IMR-90 (cell line): Measurements from ENCODE around the gene CAMTA1. TPM values are rescaled to one million over a fixed set of nuclear protein-coding genes. Genes with fewer than 3 reads are reported as not detected.

ENCODE experiments used
- ATAC-seq: fragments of 200-7000 bp; cut with Tn5 transposase; 2 replicates; pipeline ENCODE4 v1.9.1; 2020; ENCODE audit warnings: low read depth, mild to moderate bottlenecking, moderate library complexity
- BruUV-seq: library from RNA; stranded (reverse); fragments of 400-500 nt; replicated peaks from 2 replicates; lab custom pipeline; 2021; lab: Mats Ljungman, UMichigan
- CTCF ChIA-PET: fragments of 300-600 bp; formaldehyde crosslinking; extraction: SDS; loops from one replicate; lab custom pipeline; 2021; ENCODE audit warnings: antibody characterized with exemption; lab: Yijun Ruan, JAX
- POLR2A ChIA-PET: fragments of 300-600 bp; sonication (Branson Sonifier 250); formaldehyde crosslinking; loops from one replicate; lab custom pipeline; 2022; ENCODE audit warnings: antibody characterized with exemption; ENCODE audit not compliant: unreplicated experiment; lab: Charles Lee
- DNase-seq: peaks from one replicate; pipeline ENCODE4 v3.0.0; 2013
- H2AFZ ChIP-seq: replicated peaks from 2 replicates; pipeline ENCODE3; 2013; ENCODE audit warnings: low read length, mild to moderate bottlenecking; ENCODE audit not compliant: poor library complexity
- H2AK5ac ChIP-seq: 2 replicates; pipeline ENCODE4 v1.6.1; 2013; ENCODE audit warnings: low read depth, low read length, inconsistent platforms
- H2AK9ac ChIP-seq: replicated peaks from 2 replicates; pipeline ENCODE3; 2013; ENCODE audit warnings: mild to moderate bottlenecking, low read depth, low read length, moderate library complexity; ENCODE audit not compliant: poor library complexity
- H2BK120ac ChIP-seq: 2 replicates; pipeline ENCODE4 v1.6.1; 2013; ENCODE audit warnings: low read depth, low read length, inconsistent platforms
- H2BK15ac ChIP-seq: 3 replicates; pipeline ENCODE4 v1.6.1; 2013; ENCODE audit warnings: low read depth, low read length, inconsistent platforms
- H2BK20ac ChIP-seq: 2 replicates; pipeline ENCODE4 v1.6.1; 2013; ENCODE audit warnings: low read depth, mild to moderate bottlenecking, inconsistent platforms, low read length, moderate library complexity
- H2BK5ac ChIP-seq: 2 replicates; pipeline ENCODE4 v1.6.1; 2013; ENCODE audit warnings: mild to moderate bottlenecking, low read depth, low read length, inconsistent platforms; ENCODE audit not compliant: poor library complexity, severe bottlenecking
- H3K14ac ChIP-seq: replicated peaks from 2 replicates; pipeline ENCODE4 v1.6.1; 2013; ENCODE audit warnings: low read depth, low read length, inconsistent platforms
- H3K18ac ChIP-seq: 2 replicates; pipeline ENCODE4 v1.6.1; 2013; ENCODE audit warnings: low read depth, low read length, control low read depth
- H3K23ac ChIP-seq: 2 replicates; pipeline ENCODE4 v1.6.1; 2013; ENCODE audit warnings: low read depth, low read length, inconsistent platforms
- H3K27ac ChIP-seq: 2 replicates; pipeline ENCODE4 v1.5.1; 2013; ENCODE audit warnings: mild to moderate bottlenecking, control low read depth, low read length; ENCODE audit not compliant: insufficient read depth
- H3K27me3 ChIP-seq: 2 replicates; pipeline ENCODE4 v1.6.1; 2013; ENCODE audit warnings: low read length; ENCODE audit not compliant: control insufficient read depth, insufficient read depth
- H3K36me3 ChIP-seq: 2 replicates; pipeline ENCODE4 v1.6.1; 2013; ENCODE audit warnings: low read length, mixed read lengths; ENCODE audit not compliant: control insufficient read depth, insufficient read depth
- H3K4ac ChIP-seq: 2 replicates; pipeline ENCODE4 v1.6.1; 2013; ENCODE audit warnings: low read depth, low read length, inconsistent platforms
- H3K4me1 ChIP-seq: 2 replicates; pipeline ENCODE4 v1.6.1; 2013; ENCODE audit warnings: low read length, mixed read lengths; ENCODE audit not compliant: control insufficient read depth, insufficient read depth
- H3K4me2 ChIP-seq: 2 replicates; pipeline ENCODE4 v1.6.1; 2013; ENCODE audit warnings: low read depth, mild to moderate bottlenecking, control low read depth, low read length, moderate library complexity
- H3K4me3 ChIP-seq: 2 replicates; pipeline ENCODE4 v1.5.1; 2013; ENCODE audit warnings: low read depth, mild to moderate bottlenecking, control low read depth, low read length, moderate library complexity; ENCODE audit not compliant: insufficient read depth
- H3K56ac ChIP-seq: 2 replicates; pipeline ENCODE4 v1.6.1; 2013; ENCODE audit warnings: low read length, inconsistent platforms; ENCODE audit not compliant: insufficient read depth; ENCODE audit errors: extremely low read depth
- H3K79me1 ChIP-seq, 2 experiments: 2 replicates each; pipeline ENCODE4 v1.6.1; 2013; ENCODE audit warnings: low read length in 2 of 2, inconsistent platforms in 1 of 2, low read depth in 1 of 2
- H3K9ac ChIP-seq: 2 replicates; pipeline ENCODE4 v1.6.1; 2013; ENCODE audit warnings: low read depth, low read length, control low read depth
- H3K9me1 ChIP-seq: 2 replicates; pipeline ENCODE4 v1.6.1; 2013; ENCODE audit warnings: low read length, inconsistent platforms; ENCODE audit not compliant: insufficient read depth
- H3K9me3 ChIP-seq: 2 replicates; pipeline ENCODE4 v1.6.1; 2013; ENCODE audit warnings: low read length; ENCODE audit not compliant: control insufficient read depth, insufficient read depth
- H4K20me1 ChIP-seq: 2 replicates; pipeline ENCODE4 v1.6.1; 2013; ENCODE audit warnings: low read length, inconsistent platforms; ENCODE audit not compliant: insufficient read depth
- H4K5ac ChIP-seq: 2 replicates; pipeline ENCODE4 v1.6.1; 2013; ENCODE audit warnings: mild to moderate bottlenecking, low read depth, low read length, control low read depth
- H4K8ac ChIP-seq, 2 experiments: 2 replicates each; pipeline ENCODE4 v1.6.1; 2013; ENCODE audit warnings: low read depth in 2 of 2, low read length in 2 of 2, control low read depth in 1 of 2, inconsistent platforms in 1 of 2
- H4K91ac ChIP-seq: 2 replicates; pipeline ENCODE4 v1.6.1; 2013; ENCODE audit warnings: low read depth, low read length, inconsistent platforms; ENCODE audit not compliant: insufficient read depth
- BHLHE40 ChIP-seq: fragments of 150-350 bp; IDR thresholded peaks from 2 replicates; pipeline ENCODE4 v1.6.1; 2016; ENCODE audit warnings: mild to moderate bottlenecking, low read depth, low read length
- CEBPB ChIP-seq: IDR thresholded peaks from 2 replicates; pipeline ENCODE4 v1.6.1; 2012; ENCODE audit warnings: low read depth, low read length, improper control_type of control experiment
- CHD1 ChIP-seq: IDR thresholded peaks from 2 replicates; pipeline ENCODE4 v1.6.1; 2012; ENCODE audit warnings: low read depth, low read length, improper control_type of control experiment
- ELK1 ChIP-seq: fragments of 150-350 bp; IDR thresholded peaks from 2 replicates; pipeline ENCODE4 v1.6.1; 2016; ENCODE audit warnings: low read depth, mild to moderate bottlenecking, low read length, moderate library complexity, borderline replicate concordance
- MAZ ChIP-seq: IDR thresholded peaks from 2 replicates; pipeline ENCODE4 v1.6.1; 2012; ENCODE audit warnings: low read depth, mild to moderate bottlenecking, low read length, improper control_type of control experiment, moderate library complexity, borderline replicate concordance
- MXI1 ChIP-seq: IDR thresholded peaks from 2 replicates; pipeline ENCODE4 v1.6.1; 2012; ENCODE audit warnings: low read depth, mild to moderate bottlenecking, low read length, moderate library complexity, borderline replicate concordance
- POLR2A ChIP-seq: IDR thresholded peaks from 2 replicates; pipeline ENCODE4 v1.6.1; 2012; ENCODE audit warnings: mild to moderate bottlenecking, low read depth, low read length
- RAD21 ChIP-seq: IDR thresholded peaks from 2 replicates; pipeline ENCODE4 v1.6.1; 2012; ENCODE audit warnings: low read length, improper control_type of control experiment
- RFX5 ChIP-seq: IDR thresholded peaks from 2 replicates; pipeline ENCODE4 v1.8.0; 2012; ENCODE audit warnings: low read depth, mild to moderate bottlenecking, low read length, moderate library complexity
- SMC3 ChIP-seq: fragments of 150-350 bp; IDR thresholded peaks from 2 replicates; pipeline ENCODE4 v1.6.1; 2016; ENCODE audit warnings: low read depth, mild to moderate bottlenecking, antibody characterized with exemption, low read length, moderate library complexity
- USF2 ChIP-seq: fragments of 150-350 bp; IDR thresholded peaks from 2 replicates; pipeline ENCODE4 v1.6.1; 2017; ENCODE audit warnings: mild to moderate bottlenecking, antibody characterized with exemption, low read length, low read depth
- WGBS, 2 experiments: methylation state at CpG; one replicate each; pipeline versions ENCODE4 v1.1.5 to v1.1.7; 2013; ENCODE audit warnings: missing lambda C conversion rate in 2 of 2; ENCODE audit not compliant: insufficient read length in 1 of 2; ENCODE audit errors: extremely low coverage in 2 of 2; 5-methylcytosine and 5-hydroxymethylcytosine counted together
- dilution Hi-C: fragments of 300-500 bp; cut with HindIII; formaldehyde crosslinking; loops from one replicate; pipeline ENCODE4 v1.14.3; 2018; ENCODE audit warnings: low sequenced_read_pairs; ENCODE audit not compliant: unreplicated experiment
- in situ Hi-C: fragments of 300-500 bp; cut with MboI; formaldehyde crosslinking; loops from 3 replicates; pipeline ENCODE4 v1.14.3; 2019; ENCODE audit warnings: low sequenced_read_pairs, inconsistent platforms, mixed read lengths
- intact Hi-C: fragments of 100-400 bp; cut with micrococcal nuclease; formaldehyde crosslinking; loops from 2 replicates; pipeline ENCODE4 v1.10.0; 2022
- polyA plus RNA-seq, 3 experiments: library from polyadenylated mRNA; depleted of rRNA; stranded (reverse); fragments of >200 nt; gene quantifications; 2 replicates each; pipeline ENCODE4 v1.2.3, GENCODE V29; 2012; ENCODE audit warnings: low replicate concordance in 1 of 3
- total RNA-seq: library from RNA; depleted of rRNA; stranded (reverse); fragments of >200 nt; gene quantifications from 2 replicates; pipeline ENCODE4 v1.2.3, GENCODE V29; 2012
- TF ChIP-seq, protein P1 (sequence below): conservative IDR thresholded peaks from 2 replicates; pipeline ENCODE4 v1.5.1; 2012; ENCODE audit warnings: mild to moderate bottlenecking, low read depth, low read length, improper control_type of control experiment

CAMTA1 gene
- total and polyA plus RNA-seq, 2 of the 4 experiments (the other 2 are of a cell fraction), result 35.5 to 74.3 TPM

- DNase-seq (no peak), ATAC-seq (no peak)
- Histone ChIP-seq H3K4me3 (no peak overlapping the region), H3K14ac (no peak overlapping the region), H2AK9ac (no peak overlapping the region), H3K23ac (no peak overlapping the region), H3K4me2 (no peak overlapping the region), H3K27me3 (peaks cover 56% of the 10 kb centered on the region), H4K91ac (no peak overlapping the region), H4K20me1 (no peaks in the 10 kb centered on the region; the same call in 1 of the 2 replicates), H3K27ac (no peak overlapping the region), H4K5ac (no peak overlapping the region), H3K4me1 (no peaks in the 10 kb centered on the region), H3K9me3 (no peaks in the 10 kb centered on the region), H3K9me1 (no peaks in the 10 kb centered on the region), H2BK15ac (no peak overlapping the region), H3K56ac (no peak overlapping the region), H3K79me1 (no peaks in the 10 kb centered on the region), H3K4ac (no peak overlapping the region), H4K8ac (no peak overlapping the region), H2AFZ (no peak overlapping the region), H2AK5ac (no peak overlapping the region), H2BK20ac (no peak overlapping the region), H3K18ac (no peak overlapping the region), H3K36me3 (no peaks in the 10 kb centered on the region), H2BK5ac (no peak overlapping the region), H3K9ac (no peak overlapping the region), H2BK120ac (no peak overlapping the region)
- dilution Hi-C loops, result no loop called here
- intact Hi-C loops, result no loop called here
- TF ChIP-seq POLR2A (no peak), CEBPB (no peak), SMC3 (no peak), BHLHE40 (no peak), USF2 (no peak), MXI1 (no peak), CHD1 (no peak), MAZ (no peak), ELK1 (no peak), RFX5 (no peak), RAD21 (no peak)
- TF ChIP-seq, protein P1, sequence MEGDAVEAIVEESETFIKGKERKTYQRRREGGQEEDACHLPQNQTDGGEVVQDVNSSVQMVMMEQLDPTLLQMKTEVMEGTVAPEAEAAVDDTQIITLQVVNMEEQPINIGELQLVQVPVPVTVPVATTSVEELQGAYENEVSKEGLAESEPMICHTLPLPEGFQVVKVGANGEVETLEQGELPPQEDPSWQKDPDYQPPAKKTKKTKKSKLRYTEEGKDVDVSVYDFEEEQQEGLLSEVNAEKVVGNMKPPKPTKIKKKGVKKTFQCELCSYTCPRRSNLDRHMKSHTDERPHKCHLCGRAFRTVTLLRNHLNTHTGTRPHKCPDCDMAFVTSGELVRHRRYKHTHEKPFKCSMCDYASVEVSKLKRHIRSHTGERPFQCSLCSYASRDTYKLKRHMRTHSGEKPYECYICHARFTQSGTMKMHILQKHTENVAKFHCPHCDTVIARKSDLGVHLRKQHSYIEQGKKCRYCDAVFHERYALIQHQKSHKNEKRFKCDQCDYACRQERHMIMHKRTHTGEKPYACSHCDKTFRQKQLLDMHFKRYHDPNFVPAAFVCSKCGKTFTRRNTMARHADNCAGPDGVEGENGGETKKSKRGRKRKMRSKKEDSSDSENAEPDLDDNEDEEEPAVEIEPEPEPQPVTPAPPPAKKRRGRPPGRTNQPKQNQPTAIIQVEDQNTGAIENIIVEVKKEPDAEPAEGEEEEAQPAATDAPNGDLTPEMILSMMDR, result no peak
- ChIA-PET POLR2A (no interaction called here), CTCF (no interaction called here)
- in situ Hi-C loops, result no loop called here
- no TSS peak for BruUV-seq
- WGBS, 2 experiments, result 75% methylated on average over 5 of the region's 12 CpGs; no CpG with 5 or more reads in 1 of the 2 experiments
Observed at GRCh38 chr1:7625401-7625800, 840.1 kb downstream of the CAMTA1 start.
